Left cardiac atrium (tissue), 4 donors: Measurements from ENCODE around the gene SOSTDC1. TPM values are rescaled to one million over a fixed set of nuclear protein-coding genes. Genes with fewer than 3 reads are reported as not detected.
A peak's percentile ranks its signal among the peaks of the same experiment; 100 is the strongest.

ENCODE experiments used
- ATAC-seq, 2 donors: fragments of 200-7000 bp; cut with Tn5 transposase; one replicate each; pipeline ENCODE4 v1.9.1; 2020; ENCODE audit warnings: mild to moderate bottlenecking in 2 of 2, moderate library complexity in 2 of 2
- DNase-seq: peaks from one replicate; pipeline ENCODE4 v3.0.0-alpha.2; 2020
- intact Hi-C, 2 donors: fragments of 100-400 bp; cut with DNase I; formaldehyde crosslinking; loops; one replicate each; pipeline versions ENCODE4 v1.14.1 to v1.15.1; 2022 to 2023
- total RNA-seq, 2 donors: library from RNA; stranded (reverse); fragmentation: NEBNext Ultra II Directional; extraction: Animal tissue kit (Norgen Biotek cat#: 25700); gene quantifications; one replicate each; pipeline ENCODE4 v1.2.1, GENCODE V29; 2021
- donor health status: DM: no; HTN: yes; CAD: no.
- donor health status: DM: no; HTN: yes; CAD: no; lungs with severe emphysema.
- donor health status: DM: yes; HTN: yes; CAD: no.
- donor health status: Dilated cardiomyopathy.

The SOSTDC1 gene
- total RNA-seq, 2 donors from 2014 or later: 2.8 to 8.0 TPM

GRCh38 chr7:16422917-16423316, 42.6 kb downstream of the SOSTDC1 start:
- DNase-seq (no peak), ATAC-seq (no peak)
- intact Hi-C loops: loop anchor here (10.0 kb wide), 1 partner anchor 308 kb away; no protein-coding TSS in a partner anchor

- ATAC-seq: no peak
- intact Hi-C loops: loop anchor here (10.0 kb wide), 1 partner anchor 307 kb away; no protein-coding TSS in a partner anchor
- DNase-seq: no peak
Observed at GRCh38 chr7:16422103-16422435, 43.5 kb downstream of the SOSTDC1 start.

- peak; percentile 52 for DNase-seq
- ATAC-seq: peak; percentile 71 to 72
- intact Hi-C loops: loop anchor here (10.0 kb wide), 1 partner anchor 307 kb away; no protein-coding TSS in a partner anchor
Observed at GRCh38 chr7:16421333-16422102, 44.0 kb downstream of the SOSTDC1 start, which contains the start of gene CRPPA. Gene CRPPA (minus strand): TSS chr7:16421538. CDS start chr7:16421322, 216 bp downstream.

DNA sequence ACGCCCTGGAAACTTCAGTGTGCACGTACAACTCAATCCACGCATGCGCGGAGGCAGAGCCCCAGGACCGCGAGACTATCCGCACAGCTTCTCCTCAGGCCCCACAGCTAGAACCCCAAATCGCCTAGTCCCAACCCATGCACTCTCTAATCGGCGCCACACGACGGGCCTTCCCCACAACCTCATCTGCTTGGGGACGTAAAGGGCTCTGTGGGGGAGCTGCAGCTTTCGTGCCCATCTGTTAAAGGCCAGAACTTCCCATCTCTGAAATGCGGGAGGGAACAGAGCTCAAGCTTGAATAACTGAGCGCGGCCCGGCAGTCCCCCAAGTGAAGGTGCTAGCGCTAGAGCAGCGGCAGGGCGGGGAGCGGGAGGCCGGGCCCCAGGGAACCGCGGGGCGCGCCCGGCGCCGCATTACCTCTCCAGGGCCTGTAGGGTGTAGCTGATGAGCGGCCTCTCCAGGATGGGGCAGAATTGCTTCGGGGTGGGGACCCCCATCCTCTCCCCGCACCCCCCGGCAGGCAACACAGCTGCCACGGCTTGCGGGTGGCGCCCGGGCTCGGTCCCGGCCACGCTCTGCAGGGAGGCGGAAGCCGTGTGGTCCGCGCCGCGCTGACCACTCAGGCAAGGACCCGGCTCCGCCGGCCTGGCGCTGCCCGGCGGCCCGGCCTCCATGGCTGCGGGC, 44.7 kb downstream of the SOSTDC1 start:
- ATAC-seq: peak; percentile 89 to 95
- peak; percentile 90 for DNase-seq
- intact Hi-C loops: loop anchor here (10.0 kb wide), 1 partner anchor 306 kb away; no protein-coding TSS in a partner anchor

GRCh38 chr7:16420329-16420648, 45.2 kb downstream of the SOSTDC1 start:
- ATAC-seq (no peak), DNase-seq (no peak)
- intact Hi-C loops: loop anchor here (10.0 kb wide), 1 partner anchor 305 kb away; no protein-coding TSS in a partner anchor

- intact Hi-C loops: loop anchor here (10.0 kb wide), 1 partner anchor 305 kb away; no protein-coding TSS in a partner anchor
- DNase-seq (no peak), ATAC-seq (no peak)
Observed at GRCh38 chr7:16419859-16420258, 45.7 kb downstream of the SOSTDC1 start.

DNA sequence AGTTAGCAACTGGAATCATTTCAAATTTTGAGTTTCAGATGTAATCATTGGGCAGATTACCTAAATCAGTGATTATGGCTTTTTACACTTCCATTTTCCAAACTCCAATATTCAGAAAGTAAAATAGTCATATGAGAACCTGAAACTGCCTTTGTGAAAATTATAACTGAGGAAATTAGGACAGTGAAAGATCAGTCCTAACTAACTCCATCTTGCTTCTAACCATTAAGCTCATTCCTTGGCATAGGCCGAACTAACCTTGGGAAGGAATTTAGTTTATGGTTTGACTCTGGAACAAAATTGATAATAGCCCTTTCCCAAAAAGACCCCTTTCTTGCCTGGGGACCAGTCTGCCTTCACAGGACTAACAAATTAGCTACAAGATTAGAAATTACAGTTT, 46.4 kb downstream of the SOSTDC1 start:
- DNase-seq (no peak), ATAC-seq (no peak)
- intact Hi-C loops: no loop called here

GRCh38 chr7:16417906-16418305, 47.6 kb downstream of the SOSTDC1 start:
- ATAC-seq (no peak), DNase-seq (no peak)
- intact Hi-C loops: no loop called here

- DNase-seq (no peak), ATAC-seq (no peak)
- intact Hi-C loops: no loop called here
Observed at GRCh38 chr7:16416289-16417282, 49.0 kb downstream of the SOSTDC1 start.

DNA sequence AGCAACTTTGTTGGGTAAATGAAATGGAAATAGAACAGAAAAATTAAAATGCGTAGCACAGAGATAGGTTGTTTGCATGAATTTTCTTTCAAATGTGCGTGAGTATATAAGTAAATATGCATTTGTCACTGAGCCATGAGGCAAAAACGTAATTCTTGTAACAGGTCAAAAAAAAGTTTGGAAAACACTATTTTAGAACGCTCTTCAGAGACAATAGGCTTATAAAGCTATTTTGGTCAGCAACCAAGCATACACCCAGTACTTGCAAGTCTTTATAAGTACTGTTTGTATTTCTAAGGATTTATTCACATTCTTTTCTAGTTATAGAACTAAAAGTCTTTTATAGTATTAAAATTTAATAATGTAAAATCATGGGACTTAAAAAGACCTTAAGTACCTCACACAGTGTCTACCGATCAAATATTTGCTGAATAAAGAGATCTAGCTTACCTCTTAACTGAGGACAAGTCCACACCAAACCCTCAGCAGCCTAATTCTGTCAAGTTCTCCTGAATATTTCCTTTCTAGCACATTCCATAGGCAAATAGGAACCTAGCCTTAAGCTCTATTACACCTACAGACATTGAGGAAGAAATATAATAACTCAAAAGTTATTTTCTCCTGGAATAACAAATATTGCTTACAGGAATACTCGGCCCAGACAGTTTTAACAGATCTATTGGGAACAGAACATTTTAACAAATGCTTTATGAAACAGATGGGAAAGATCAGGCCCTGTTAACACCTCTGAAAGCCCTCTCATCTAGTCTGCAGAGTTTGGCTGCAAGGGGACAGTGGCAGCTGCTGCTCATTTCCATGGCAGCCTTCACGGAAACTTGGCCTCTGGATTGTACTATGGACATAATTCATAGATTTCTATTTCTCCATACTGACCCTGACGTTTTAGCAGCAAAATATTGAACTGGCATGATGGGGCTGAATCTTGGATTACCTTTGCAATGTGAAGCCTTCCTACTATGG, 53.0 kb downstream of the SOSTDC1 start:
- ATAC-seq: peak; percentile 63 to 87
- intact Hi-C loops: no loop called here
- no peak for DNase-seq

Other genes starting within 250 kb of the SOSTDC1 start
- gene CRPPA, start 44.2 kb downstream of the SOSTDC1 start, total RNA-seq: 1 to 10 TPM; 6.0 to 7.9 TPM
- gene LRRC72, start 61.1 kb upstream of the SOSTDC1 start, total RNA-seq: not detected
- 10 to 100 TPM; 25.1 to 28.6 TPM for gene ANKMY2, start 180.0 kb upstream of the SOSTDC1 start, total RNA-seq
- 100 to 1,000 TPM; 133 to 144 TPM for gene BZW2, start 180.4 kb upstream of the SOSTDC1 start, total RNA-seq